Activated CD8-positive, alpha-beta memory T cell treated with anti-CD3 and anti-CD28 coated beads for 36 hours (primary cell): ENCODE measurements around the gene CORO1C. TPM values are rescaled to one million over a fixed set of nuclear protein-coding genes. Genes with fewer than 3 reads are reported as not detected.

ENCODE experiments used
- CTCF ChIA-PET: fragments of 350-600 bp; sonication (Branson Sonifier 250); formaldehyde crosslinking; loops from one replicate; lab custom pipeline; 2021; ENCODE audit warnings: antibody characterized with exemption; lab: Charles Lee
- POLR2A ChIA-PET: fragments of 350-600 bp; sonication (Branson Sonifier 250); formaldehyde crosslinking; loops from one replicate; lab custom pipeline; 2021; ENCODE audit warnings: antibody characterized with exemption; lab: Charles Lee
- total RNA-seq, 2 experiments: library from RNA; stranded (reverse); gene quantifications; one replicate each; pipeline ENCODE4 v1.2.3, GENCODE V29; 2021

Gene CORO1C
- total RNA-seq, 2 experiments from 2014 or later, result 71.0 to 78.7 TPM

- POLR2A ChIA-PET, result interaction anchor here (0.6 kb wide), 1 partner anchor 159 kb away, joined by 3 read pairs; no protein-coding TSS in a partner anchor
- CTCF ChIA-PET, result interaction anchor here (0.8 to 2.2 kb wide), 3 partner anchors 11 to 304 kb away, joined by 3 to 11 read pairs (median 4); no protein-coding TSS in a partner anchor
Measured at GRCh38 chr12:108646600-108647579, 84.4 kb downstream of the CORO1C start.

GRCh38 chr12:108645686-108646599 is 85.4 kb downstream of the CORO1C start:
- POLR2A ChIA-PET, result interaction anchor here (0.6 kb wide), 1 partner anchor 201 kb away, joined by 6 read pairs; no protein-coding TSS in a partner anchor
- CTCF ChIA-PET, result interaction anchor here (0.8 to 2.2 kb wide), 3 partner anchors 10 to 305 kb away, joined by 3 to 11 read pairs (median 3); no protein-coding TSS in a partner anchor

DNA sequence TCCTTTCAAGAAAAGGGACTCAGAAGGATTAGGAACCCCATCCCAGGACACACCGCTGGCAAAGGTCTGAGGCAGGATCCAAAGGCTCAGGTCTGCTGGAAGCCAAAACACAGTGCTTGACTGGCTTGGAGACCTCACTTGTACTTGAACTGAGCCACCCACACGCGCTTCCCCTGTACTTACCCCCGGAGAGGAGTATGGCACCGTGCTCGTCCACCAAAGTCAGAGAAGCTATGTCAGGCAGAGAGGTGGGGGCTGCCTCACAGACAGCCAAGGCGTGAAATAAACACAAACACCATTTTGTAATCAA is 86.6 kb downstream of the CORO1C start:
- ChIA-PET POLR2A (no interaction called here), CTCF (interaction anchor here (1.4 kb wide), 1 partner anchor 158 kb away, joined by 3 read pairs; no protein-coding TSS in a partner anchor)

DNA sequence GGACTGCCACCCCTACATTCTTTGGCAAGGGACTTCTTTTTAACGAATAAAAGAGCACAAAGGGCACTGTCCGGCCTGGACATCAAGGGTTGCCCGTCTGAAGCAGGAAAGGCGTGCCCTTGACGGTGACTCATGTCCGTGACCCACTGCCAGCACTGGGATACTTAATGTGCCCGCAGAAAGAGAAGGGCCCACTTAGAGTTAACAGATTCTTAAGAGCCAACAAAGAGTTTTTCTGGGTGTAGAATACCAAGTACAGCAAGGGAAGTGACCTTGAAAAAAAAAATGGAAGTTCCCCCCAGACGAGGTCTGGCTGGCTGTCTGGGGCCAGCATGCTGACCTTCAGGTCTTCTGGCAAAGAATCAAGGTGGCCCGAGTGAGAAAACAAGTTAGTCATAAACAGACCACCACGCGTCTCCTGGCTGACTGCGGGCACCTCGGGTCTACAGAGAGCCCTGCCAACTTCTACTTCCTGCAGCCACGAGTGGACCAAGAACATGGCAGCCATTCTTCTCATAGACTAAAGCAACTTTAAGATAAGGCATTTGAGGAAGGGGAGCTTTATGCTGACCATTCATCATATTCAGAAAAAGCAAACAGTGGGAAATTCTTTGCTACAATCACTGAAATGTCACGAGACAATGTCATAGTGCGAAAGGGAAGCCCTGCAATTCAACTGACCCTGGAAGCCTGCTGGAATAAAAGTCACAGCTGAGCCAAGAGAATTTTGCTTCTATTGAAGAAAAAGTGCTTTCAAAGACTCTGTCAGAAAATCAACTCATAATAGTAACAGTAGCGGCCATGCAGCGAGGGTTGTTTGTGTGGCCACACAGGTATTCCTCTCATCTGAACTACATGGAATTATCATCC is 87.1 kb downstream of the CORO1C start:
- CTCF ChIA-PET, result interaction anchor here (1.4 kb wide), 1 partner anchor 159 kb away, joined by 3 read pairs; no protein-coding TSS in a partner anchor
- POLR2A ChIA-PET, result no interaction called here

GRCh38 chr12:108642899-108643654 is 88.2 kb downstream of the CORO1C start:
- ChIA-PET POLR2A (no interaction called here), CTCF (interaction anchor here (0.6 kb wide), 1 partner anchor 77 kb away, joined by 4 read pairs; no protein-coding TSS in a partner anchor)

- POLR2A ChIA-PET, result no interaction called here
- CTCF ChIA-PET, result interaction anchor here (0.6 to 1.3 kb wide), 2 partner anchors 24 to 77 kb away, joined by 4 read pairs; no protein-coding TSS in a partner anchor
Measured at GRCh38 chr12:108642269-108642870, 88.9 kb downstream of the CORO1C start.

- ChIA-PET POLR2A (no interaction called here), CTCF (interaction anchor here (0.8 to 1.3 kb wide), 3 partner anchors 23 to 34 kb away, joined by 3 to 4 read pairs (median 3); no protein-coding TSS in a partner anchor)
Measured at GRCh38 chr12:108641446-108642268, 89.7 kb downstream of the CORO1C start.

DNA sequence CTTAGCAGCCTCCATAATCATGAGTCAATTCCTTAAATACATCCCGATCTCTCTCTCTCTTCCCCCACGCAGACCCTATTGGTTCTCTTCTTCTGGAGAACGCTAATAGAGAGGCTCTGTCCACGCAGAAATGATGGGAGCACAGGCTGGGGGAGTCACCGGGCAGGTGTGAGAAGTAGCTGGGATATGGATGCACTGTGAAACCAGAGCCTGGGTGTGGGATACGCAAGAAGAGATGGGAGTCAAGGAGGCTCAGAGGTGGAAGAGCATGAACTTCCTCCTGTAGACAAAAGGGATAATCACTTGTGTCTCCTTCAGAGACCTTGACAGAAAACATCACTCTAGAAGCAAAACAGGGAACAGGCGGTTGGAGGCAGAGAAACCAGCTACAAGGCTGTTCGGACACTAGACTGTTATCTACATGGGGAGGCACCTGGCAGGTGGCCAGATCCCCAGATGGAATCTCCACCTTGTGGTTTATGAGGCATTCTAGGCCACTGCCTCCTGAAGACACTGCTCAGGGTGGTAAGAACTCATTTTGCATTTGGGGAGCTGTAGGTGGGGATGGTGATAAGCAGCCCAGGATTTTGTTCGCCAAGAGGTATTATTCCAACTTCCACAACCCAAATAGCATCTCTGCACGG is 90.4 kb downstream of the CORO1C start:
- POLR2A ChIA-PET, result interaction anchor here (0.6 kb wide), 1 partner anchor 8 kb away, joined by 3 read pairs; no protein-coding TSS in a partner anchor
- CTCF ChIA-PET, result interaction anchor here (0.7 to 1.3 kb wide), 4 partner anchors 23 to 98 kb away, joined by 3 to 4 read pairs (median 3); no protein-coding TSS in a partner anchor

GRCh38 chr12:108638997-108639822 is 92.1 kb downstream of the CORO1C start:
- CTCF ChIA-PET, result interaction anchor here (0.6 to 5.4 kb wide), 2 partner anchors 21 to 93 kb away, joined by 3 to 33 read pairs; no protein-coding TSS in a partner anchor
- POLR2A ChIA-PET, result no interaction called here

DNA sequence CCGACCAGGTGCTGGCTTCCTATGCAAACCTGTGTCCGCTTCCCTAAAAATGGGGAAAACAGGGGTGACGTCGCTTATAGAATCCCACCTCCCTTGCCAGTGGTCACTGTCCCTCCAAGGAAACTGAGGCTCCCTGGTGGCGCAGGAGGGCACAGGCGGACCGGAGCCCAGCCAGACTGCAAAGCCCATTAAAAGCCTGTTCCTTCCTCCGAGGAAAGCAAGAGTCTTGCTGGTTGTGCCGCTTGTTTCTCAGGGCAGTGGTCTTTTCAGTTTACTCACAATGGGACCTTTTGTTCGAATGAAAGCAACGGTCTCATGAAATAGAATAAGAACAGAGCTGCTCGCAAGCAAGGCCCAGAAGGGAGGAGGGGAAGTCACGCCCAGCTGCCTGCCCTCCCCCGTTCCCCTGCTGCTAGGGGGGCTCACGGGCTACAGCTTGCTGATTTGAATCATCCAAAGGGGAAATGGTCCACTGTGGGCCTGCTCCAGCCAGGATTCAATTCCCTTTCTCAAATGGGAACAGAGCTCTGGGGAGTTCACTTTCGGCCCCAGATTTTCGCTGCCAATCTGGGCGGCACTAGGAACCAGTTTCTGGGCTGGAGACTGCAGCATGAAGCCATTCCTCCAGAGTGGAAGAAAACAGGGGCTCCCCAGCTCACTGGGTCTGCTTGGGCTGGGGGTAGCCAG is 93.0 kb downstream of the CORO1C start:
- ChIA-PET CTCF (interaction anchor here (5.4 kb wide), 1 partner anchor 20 kb away, joined by 33 read pairs; no protein-coding TSS in a partner anchor), POLR2A (interaction anchor here (0.9 kb wide), 1 partner anchor 11 kb away, joined by 12 read pairs; no protein-coding TSS in a partner anchor)

- ChIA-PET CTCF (interaction anchor here (0.6 to 5.4 kb wide), 6 partner anchors 9 to 172 kb away, joined by 3 to 33 read pairs (median 5); no protein-coding TSS in a partner anchor), POLR2A (interaction anchor here (0.7 to 0.9 kb wide), 2 partner anchors 12 to 517 kb away, joined by 5 to 12 read pairs; no protein-coding TSS in a partner anchor)
Measured at GRCh38 chr12:108637222-108637971, 93.9 kb downstream of the CORO1C start.

DNA sequence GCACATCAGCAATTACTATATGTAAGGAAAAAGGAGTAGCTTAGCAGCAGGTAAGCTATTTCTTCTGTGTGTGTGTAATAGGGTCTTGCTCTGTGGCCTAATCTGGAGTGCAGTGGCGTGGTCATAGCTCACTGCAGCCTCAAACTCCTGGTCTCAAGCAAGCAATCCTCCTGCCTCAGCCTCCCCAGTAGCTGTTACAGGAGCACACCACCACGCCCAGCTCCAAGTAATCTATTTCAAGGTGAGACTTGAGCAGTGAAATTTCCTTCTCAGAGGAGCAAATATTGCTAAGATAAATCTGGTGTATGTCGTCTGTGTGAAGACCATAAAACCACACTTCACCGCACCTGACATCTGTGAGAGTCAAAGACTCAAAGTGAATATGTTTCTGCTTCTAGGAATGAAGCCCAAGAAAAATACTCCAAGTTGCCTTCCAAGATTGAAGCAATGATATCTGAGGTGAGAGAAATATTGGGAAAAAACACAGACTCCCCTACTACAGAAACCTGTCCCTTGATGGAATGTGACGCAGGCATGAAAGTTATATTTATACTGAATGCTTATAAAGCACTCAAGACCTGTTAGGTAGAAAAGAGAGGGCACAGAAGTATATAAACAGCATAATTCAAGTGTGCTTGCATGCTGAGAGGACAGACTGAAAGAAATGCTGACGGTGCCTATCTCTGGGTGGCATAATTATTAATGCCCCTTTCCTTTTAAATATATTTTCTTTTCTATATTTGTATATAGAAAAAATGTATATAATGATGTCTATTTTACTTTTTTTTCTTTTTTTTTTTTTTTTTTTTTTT is 95.1 kb downstream of the CORO1C start:
- CTCF ChIA-PET, result interaction anchor here (1.2 to 5.4 kb wide), 8 partner anchors 10 to 168 kb away, joined by 3 to 33 read pairs (median 8); partner anchors contain the start of gene SART3
- POLR2A ChIA-PET, result interaction anchor here (0.7 to 6.0 kb wide), 4 partner anchors 19 to 518 kb away, joined by 4 to 65 read pairs (median 5); partner anchors contain the start of genes ISCU and SART3
